HG03432 (cell line): ENCODE data around the gene EHD4.

ENCODE experiments used
- ATAC-seq: cut with Tn5 transposase; IDR thresholded peaks from one replicate; pipeline ENCODE4 v1.9.1; 2021; ENCODE audit warnings: mild to moderate bottlenecking, moderate library complexity; ENCODE audit not compliant: unreplicated experiment

Gene EHD4

GRCh38 chr15:41995476-41995855, 23.1 kb upstream of the EHD4 start:
- no peak for ATAC-seq

GRCh38 chr15:41994772-41995475, 22.6 kb upstream of the EHD4 start:
- no peak for ATAC-seq

GRCh38 chr15:41994171-41994650, 21.9 kb upstream of the EHD4 start:
- ATAC-seq, result no peak

- ATAC-seq, result no peak
Observed at GRCh38 chr15:41993472-41994170, 21.3 kb upstream of the EHD4 start.

DNA sequence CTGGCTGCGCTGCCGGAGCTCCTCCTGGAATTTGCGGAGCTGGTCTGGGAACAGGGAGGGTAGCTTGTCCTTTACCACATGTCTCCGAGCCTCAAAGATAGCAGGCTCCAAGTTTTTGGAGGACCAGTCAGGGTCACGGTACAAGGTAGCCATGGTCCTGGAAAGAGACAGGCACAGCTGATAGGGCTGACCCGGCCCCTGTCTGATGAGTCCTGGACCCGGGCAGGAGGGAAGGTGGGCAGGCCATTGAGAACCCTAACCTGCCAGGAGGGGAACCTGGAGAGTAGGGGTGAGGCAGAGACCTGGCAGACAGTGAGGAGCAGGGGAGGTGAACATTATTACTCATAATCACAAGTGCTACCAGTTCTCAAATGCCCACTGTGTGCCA, 20.4 kb upstream of the EHD4 start:
- no peak for ATAC-seq

DNA sequence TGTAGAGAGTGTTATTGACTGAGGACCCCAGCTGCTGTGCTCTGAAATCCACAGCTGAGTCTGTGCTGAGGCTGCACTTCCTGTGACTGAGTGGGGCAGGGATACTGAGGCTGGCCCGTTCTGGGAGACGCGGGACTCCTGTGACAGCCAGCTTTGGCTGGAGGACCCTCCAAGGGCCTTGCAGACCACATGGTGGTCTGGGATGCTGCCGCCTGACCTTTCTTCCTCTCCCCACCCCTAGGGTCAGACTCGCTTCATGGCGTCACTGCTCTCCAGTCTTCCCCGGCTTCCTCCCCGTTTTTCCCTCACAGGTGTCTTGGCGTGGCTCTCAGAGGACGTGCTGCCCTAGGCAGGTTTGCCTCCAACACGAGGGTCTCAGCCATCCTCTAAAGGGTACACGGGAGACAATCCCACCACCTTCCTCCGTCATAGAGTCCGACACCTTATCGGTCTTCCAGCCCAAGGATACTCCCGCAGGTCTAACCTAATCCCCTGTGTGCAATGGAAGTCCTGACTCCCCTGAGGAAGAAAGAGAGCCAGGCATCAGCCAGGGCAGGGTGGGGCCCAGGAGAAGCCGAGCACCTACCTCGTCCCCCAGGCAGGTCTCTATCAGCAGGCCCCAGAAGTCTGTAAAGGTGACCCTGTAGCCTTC, 19.9 kb upstream of the EHD4 start:
- no peak for ATAC-seq

GRCh38 chr15:41990691-41991090, 18.3 kb upstream of the EHD4 start:
- ATAC-seq, result no peak

DNA sequence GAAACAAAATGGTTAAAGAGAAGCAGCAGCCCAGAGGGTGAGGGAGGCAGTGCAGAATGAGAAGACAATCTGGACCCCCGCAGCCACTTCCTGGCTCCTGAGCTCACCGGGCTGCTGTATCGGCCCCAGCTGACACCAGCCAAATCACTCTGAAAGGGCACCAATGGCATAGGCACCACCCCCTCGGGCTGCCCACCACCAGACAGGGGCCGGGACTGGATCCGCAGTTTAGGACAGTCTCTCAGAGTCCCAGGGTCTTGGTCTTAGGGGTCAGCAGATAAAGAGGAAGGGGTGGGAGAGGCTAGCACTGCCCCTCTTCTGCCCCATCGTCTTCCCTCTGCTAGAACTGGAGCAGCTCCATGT, 17.9 kb upstream of the EHD4 start:
- no peak for ATAC-seq

DNA sequence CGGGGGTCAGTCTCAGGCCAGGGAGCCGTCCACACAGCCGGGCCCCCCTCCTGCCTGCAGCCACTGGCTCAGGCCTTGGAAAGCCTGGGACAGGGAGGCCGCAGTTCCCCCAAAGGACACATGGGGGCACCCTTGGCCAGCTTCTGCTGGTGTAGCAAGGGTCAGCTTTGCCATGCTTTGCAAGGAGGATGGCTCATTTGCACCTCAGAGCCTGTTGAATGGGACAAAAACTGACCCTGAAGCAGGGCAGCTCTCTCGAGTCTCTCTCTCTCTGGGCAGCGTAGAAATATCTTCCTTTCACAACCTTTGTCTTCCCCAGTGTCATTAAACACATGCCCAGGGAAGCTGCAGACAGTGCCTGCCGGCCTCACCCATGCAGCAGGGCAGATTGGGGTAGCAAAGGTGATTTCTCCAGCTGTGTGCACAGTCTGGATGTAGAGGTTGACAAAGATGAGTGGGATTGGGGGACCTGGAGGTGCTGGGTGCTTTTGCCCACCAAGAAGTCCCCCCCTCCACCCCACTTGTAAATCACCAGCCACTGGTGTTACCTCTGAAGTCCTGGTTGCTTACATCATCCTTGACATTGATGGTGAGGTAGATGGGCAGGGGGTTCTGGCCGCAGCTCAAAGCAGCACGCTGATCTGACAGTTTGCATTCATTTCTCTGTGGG, 17.4 kb upstream of the EHD4 start:
- peak; percentile 57 for ATAC-seq

DNA sequence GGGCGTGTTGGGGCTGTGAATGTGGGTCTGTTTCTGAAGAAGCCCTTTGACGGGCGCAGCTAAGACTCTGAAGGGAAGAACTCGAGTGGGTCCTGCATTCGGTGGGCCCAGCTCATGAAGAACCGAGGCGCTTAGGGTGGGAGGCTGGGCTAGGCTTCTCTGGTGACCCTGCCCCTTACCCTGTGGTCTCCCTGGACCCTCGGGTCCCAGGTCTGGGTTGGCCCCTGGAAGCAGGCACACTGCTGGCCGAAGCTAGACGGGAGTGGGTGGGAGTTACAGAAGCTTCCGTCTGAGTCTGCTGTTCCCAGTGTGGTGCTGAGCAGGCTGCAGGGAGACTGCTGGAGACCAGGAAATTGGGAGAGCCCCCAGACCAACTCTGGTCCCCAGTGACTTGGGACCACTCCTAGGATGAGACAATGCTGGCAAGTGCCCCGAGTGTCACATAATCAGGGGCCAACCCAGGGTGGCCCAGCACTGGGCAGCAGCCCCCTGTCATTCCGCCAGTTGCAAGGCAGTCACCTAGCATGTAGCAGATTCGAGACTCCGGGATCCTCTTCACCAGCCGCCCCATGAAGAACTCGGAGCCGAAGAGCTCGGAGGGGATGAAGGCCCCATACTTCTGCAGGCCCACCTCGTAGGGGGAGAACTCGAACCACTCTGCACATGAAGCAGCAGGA, 16.7 kb upstream of the EHD4 start:
- no peak for ATAC-seq

GRCh38 chr15:41987925-41988275, 15.5 kb upstream of the EHD4 start:
- no peak for ATAC-seq

- ATAC-seq, result no peak
Observed at GRCh38 chr15:41987246-41987924, 15.0 kb upstream of the EHD4 start.

- no peak for ATAC-seq
Observed at GRCh38 chr15:41985236-41986160, 13.1 kb upstream of the EHD4 start.

DNA sequence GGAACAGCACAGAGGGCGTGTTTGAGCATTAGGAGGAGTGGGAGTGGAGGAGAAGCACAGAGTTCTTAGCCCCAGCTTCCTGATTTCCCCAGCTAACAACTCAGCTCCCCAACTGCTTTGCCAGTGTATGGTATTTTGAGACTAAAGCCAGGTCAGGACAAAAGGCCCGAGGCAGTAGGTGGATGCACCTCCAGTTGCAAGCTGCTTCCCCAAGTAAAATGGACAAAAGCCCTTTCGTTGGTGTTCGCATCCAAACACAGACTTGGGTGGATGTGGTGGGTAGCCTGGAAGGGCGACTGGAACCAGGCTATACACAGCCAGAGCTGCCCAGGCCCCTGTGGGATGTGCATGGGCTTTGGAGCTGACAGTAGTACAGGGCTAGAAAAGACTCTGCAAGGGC, 12.3 kb upstream of the EHD4 start:
- no peak for ATAC-seq

DNA sequence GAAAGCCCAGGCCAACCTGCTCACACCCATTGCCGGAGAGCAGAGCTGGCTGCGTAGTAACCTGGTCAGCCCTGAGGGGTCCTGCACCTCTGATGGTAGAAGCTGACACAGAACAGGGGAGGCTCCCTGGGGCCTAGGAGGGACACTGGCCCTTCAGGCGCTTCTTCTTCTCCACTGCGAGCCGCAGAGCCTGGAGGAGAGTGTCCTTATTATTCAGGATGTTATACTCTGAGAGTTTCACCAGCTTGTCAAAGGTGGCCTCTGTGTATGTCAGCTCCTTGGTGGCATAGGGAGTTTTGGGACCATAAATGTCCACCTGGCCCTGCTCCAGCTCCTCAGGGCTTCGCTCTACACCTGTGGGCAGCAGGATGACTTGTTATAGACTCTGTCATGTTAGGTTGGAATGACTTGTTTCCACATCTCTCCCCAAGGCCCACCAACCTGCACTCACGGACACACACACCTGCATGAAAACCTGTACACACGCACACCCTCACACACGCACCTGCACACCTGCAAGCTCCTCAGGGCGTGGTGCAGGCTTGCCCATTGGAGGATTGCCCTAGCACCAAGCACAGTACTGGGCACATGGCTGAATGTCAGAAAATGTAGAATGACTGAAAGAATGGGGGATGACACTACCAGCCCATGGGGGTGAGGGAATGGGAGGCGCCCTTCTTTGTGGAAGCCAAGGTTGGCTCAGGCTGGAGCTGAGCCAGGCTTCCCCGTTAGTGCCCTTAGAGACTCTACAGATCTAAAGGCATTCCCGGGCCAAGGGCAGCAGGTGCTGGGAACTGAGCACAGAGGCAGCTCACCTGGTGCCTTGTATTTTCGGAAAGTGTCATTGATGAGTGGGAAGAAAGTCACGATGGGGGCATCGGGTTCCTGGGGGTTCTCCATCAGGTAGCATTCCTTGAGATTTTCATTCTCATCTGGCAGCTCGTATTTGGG, 11.5 kb upstream of the EHD4 start:
- ATAC-seq, result no peak

GRCh38 chr15:41983221-41983620, 10.9 kb upstream of the EHD4 start:
- ATAC-seq, result no peak

- no peak for ATAC-seq
Observed at GRCh38 chr15:41982133-41982930, 10.0 kb upstream of the EHD4 start.
